Smooth muscle cell of the umbilical artery (primary cell): ENCODE results near the gene NR1I3. TPM values are rescaled to one million over a fixed set of nuclear protein-coding genes. Genes with fewer than 3 reads are reported as not detected.

Experiments used
- total RNA-seq: library from RNA; depleted of rRNA; stranded (reverse); fragments of >200 nt; gene quantifications from 2 replicates; pipeline ENCODE4 v1.2.3, GENCODE V29; 2014

NR1I3 gene, protein sequence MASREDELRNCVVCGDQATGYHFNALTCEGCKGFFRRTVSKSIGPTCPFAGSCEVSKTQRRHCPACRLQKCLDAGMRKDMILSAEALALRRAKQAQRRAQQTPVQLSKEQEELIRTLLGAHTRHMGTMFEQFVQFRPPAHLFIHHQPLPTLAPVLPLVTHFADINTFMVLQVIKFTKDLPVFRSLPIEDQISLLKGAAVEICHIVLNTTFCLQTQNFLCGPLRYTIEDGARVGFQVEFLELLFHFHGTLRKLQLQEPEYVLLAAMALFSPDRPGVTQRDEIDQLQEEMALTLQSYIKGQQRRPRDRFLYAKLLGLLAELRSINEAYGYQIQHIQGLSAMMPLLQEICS
- total RNA-seq = not detected in 2 replicates

DNA sequence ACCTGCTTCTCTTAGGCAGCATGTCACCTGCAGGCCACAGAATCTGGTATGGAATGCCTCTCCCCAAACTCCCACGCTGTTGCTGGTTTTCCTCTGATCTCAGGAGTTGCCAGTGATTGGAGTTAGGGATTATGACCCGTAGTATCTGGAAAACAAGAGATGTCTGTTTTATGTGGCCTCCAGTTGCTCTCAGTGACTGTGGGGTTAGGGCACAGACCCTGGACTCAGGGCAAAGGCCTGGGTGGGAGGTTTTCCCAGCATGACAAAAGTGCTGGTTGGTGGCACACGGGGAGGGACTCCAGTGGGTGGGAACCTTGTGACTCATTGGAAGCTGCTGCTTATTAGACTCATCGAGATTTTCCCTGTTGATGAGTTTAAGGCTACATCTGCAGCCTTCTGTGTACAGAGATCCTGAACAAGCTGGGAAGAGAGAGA lies at the start of gene NR1I3:
Gene NR1I3 (minus strand): TSS at position 165 of the 435 bp plus-strand sequence. CDS start 1,638 bp downstream, outside the sequence.

DNA sequence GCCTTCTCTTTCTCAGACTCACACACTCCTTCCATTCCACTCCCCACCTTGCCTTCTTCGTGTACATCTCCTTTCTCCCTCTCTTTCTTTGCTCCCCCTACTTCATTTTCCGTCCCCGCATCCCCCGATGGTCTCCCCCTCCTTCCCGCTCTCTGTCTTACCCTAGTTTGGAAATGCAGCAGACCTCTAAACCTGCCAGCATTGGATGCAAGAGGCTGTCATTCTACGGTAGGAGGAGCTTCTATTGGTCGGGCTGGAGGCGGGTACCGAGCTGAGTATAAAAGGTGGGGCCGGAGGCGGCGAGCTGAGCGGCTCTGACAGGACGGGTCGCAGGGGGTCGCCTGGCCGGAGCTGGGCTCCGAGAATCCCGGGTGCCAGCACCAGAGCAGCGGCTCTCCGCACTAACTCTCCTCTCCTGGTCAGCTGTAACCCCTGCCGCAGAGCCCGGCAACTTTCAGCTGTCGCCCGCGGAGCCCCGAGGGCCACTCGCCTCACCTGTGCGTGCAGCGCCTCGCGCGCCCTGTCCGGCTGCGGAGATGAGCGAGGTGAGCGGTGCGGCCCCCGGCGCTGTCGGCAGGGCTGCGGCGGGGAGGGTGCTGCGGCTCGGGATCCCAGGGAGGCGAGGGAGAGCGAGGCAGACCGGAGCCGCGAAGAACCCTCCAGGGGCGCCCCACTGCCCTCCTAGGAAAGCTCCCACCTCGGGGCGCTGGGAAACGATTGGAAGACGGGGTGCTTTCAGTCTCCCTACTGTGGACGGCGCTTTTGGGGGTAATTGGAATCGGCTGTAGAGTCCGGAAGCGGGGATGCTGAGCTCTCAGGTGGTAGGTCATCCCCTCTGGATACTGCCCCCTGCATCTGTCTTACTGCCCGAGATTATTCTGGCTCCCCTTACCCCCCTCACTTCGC lies 20.7 kb upstream of the NR1I3 start, which contains the start of gene PCP4L1:
Gene PCP4L1 (plus strand): TSS at position 307 of the 906 bp plus-strand sequence. CDS start 230 bp downstream, at position 537.

DNA sequence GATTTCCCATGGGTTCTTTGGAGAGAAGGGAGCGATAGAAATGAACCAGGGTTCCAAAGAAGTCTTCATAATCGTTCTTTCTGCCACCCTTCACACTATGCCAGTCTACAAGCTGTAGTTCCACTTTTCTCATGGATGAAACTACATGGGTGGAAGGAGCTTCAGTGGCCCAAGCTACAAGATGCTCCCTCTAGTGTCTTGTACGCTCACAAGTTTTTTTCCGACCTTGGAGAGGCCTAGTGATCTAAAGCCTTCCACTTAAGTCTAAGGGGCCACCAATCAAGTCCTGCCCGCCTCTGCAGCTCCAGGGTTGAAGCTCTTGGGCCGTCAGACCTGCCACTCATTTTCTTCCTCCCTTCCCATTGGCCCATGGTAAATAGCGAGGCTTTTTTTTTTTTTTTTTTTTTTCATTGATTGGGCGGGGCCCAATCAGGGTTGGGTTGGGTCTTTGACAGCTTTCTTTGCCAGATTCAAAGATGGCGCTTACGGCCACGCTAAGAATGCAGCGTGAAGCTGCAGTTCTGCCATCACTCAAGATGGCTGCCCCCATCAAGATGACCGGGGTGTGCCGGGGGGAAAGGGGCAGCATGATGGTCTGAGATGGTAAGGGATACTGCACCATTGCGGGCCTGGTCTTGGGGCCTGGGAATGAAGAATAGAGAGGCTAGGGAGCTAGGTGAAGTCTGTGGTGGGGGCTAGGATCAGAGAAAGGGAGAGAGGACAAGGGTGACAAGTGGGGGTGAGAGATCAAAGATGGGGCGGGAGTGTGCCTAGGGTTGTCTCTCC lies 12.3 kb downstream of the NR1I3 start, which contains the start of gene TOMM40L:
Gene TOMM40L (plus strand): TSS at position 527 of the 786 bp plus-strand sequence. CDS start 430 bp downstream, outside the sequence.

DNA sequence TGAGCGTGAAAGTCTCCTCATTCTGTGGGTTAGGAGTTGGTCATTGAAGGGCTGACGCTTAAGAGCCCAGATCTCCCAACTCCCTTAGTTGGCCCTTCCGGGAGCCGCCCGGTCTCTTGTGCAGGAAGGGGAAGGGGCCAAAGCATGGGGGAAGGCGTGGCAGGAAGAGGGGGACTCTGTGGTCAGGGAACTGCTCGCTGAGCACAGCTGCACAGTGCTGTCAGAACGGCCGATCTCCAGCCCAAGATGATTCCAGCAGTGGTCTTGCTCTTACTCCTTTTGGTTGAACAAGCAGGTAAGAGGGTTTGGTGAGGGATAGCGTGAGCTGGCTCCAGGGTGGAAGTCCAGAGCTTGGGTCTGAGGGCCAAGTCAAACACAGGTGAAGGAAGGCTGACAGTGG lies 22.9 kb downstream of the NR1I3 start, which contains the start of gene FCER1G:
Gene FCER1G (plus strand): TSS at position 220 of the 400 bp plus-strand sequence. CDS start 27 bp downstream, at position 247.

DNA sequence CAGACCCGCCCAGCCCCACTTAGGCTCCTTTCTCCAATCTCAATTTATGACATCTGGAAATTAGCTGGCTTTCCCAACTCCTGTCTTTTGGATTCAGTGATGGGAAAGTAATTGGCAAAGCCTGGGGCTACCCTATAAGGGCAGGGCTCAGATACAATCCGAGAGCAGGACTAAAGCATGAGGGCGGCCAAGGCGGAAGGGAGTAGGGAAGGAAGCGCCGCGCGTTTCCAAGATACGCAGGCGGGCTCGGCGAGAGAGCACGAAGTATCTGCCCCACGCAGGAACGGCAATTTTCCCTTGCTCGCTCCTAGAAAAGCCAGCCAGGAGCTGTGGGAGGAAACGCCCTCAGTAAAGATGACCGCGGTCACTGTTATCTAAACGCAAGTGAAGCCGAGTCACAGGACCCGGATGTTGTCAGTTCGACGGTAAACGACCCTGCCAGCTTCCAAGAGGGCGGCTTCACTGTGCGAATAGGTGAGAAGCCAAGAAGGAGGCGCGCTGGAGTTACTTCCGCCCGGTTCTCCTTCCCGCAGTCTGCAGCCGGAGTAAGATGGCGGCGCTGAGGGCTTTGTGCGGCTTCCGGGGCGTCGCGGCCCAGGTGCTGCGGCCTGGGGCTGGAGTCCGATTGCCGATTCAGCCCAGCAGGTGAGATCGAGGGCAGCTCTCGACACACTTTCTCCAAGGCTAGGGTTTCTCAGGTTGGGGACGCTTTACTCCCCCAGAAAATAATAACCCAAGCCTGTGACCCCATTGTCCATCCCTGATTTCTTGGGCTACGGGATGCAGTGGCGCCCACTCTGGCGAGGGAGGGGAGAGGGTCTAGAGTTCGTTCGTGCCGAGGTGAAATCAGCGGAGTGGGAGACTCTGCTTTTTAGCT lies 35.9 kb downstream of the NR1I3 start, which contains the start of gene NDUFS2:
Gene NDUFS2 (plus strand): TSS at position 532 of the 877 bp plus-strand sequence. CDS start 19 bp downstream, at position 551.

DNA sequence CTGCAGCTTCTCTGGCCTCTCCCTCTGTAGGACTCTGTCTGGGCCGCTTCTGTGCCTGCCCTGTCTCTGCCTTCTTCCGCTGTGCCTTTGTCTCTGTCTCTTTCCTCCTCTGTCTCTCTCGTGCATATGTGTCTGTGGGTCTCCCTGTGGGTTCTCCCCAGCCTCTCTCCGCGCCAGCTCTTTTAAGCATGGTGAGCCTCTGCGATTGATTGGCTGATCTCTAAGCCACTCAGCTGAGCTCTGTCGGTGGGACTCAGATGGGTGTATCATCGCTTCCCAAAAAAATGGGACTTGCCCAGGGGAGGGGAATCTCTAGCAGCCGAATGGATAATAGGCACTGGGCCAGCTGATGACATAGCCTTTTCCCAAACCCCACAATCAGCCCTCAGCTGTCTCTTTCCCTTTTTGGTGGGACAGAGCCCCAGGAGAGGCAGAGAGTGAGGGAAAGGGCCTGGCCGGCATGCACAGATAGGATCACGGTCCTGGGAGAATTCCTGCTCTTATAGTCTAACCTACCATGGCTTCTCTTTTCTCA lies 39.0 kb downstream of the NR1I3 start, which contains the start of gene ADAMTS4:
Gene ADAMTS4 (minus strand): TSS at position 158 of the 535 bp plus-strand sequence. CDS start 427 bp downstream, outside the sequence.

Other genes starting within 250 kb of the NR1I3 start
- 21.2 and 23.2 TPM in 2 replicates for gene F11R, start 217.1 kb downstream of the NR1I3 start, total RNA-seq
- gene TSTD1, start 199.2 kb downstream of the NR1I3 start, total RNA-seq = 10.7 and 17.8 TPM in 2 replicates
- gene USF1, start 192.2 kb downstream of the NR1I3 start, total RNA-seq = 49.4 and 76.0 TPM in 2 replicates
- gene ARHGAP30, start 168.3 kb downstream of the NR1I3 start, total RNA-seq = 0.05 TPM in 1 of 2 replicates, not detected in the other
- gene NECTIN4, start 148.6 kb downstream of the NR1I3 start, total RNA-seq = 0.30 and 1.8 TPM in 2 replicates
- gene KLHDC9, start 139.8 kb downstream of the NR1I3 start, total RNA-seq = 1.2 and 1.5 TPM in 2 replicates
- gene PFDN2, start 120.2 kb downstream of the NR1I3 start, total RNA-seq = 45.1 and 49.0 TPM in 2 replicates
- gene NIT1, start 120.1 kb downstream of the NR1I3 start, total RNA-seq = 19.1 and 21.1 TPM in 2 replicates
- gene DEDD, start 105.5 kb downstream of the NR1I3 start, total RNA-seq = 18.1 and 29.1 TPM in 2 replicates
- gene UFC1, start 84.2 kb downstream of the NR1I3 start, total RNA-seq = 81.8 and 134 TPM in 2 replicates
- gene USP21, start 78.7 kb downstream of the NR1I3 start, total RNA-seq = 7.7 and 11.0 TPM in 2 replicates
- 9.2 and 9.7 TPM in 2 replicates for gene PPOX, start 71.8 kb downstream of the NR1I3 start, total RNA-seq
- gene B4GALT3, start 60.7 kb downstream of the NR1I3 start, total RNA-seq = 36.8 and 40.1 TPM in 2 replicates
- 14.3 and 20.3 TPM in 2 replicates for gene ADAMTS4, start 39.1 kb downstream of the NR1I3 start, total RNA-seq
- gene NDUFS2, start 35.8 kb downstream of the NR1I3 start, total RNA-seq = 145 and 146 TPM in 2 replicates
- gene FCER1G, start 22.9 kb downstream of the NR1I3 start, total RNA-seq = 0.59 TPM in 1 of 2 replicates, not detected in the other
- not detected in 2 replicates for gene APOA2, start 14.6 kb downstream of the NR1I3 start, total RNA-seq
- 8.0 and 9.0 TPM in 2 replicates for gene TOMM40L, start 12.1 kb downstream of the NR1I3 start, total RNA-seq
- not detected in 2 replicates for gene PCP4L1, start 20.5 kb upstream of the NR1I3 start, total RNA-seq
- gene MPZ, start 71.8 kb upstream of the NR1I3 start, total RNA-seq = 0.88 and 0.89 TPM in 2 replicates
- gene SDHC, start 76.2 kb upstream of the NR1I3 start, total RNA-seq = 32.7 and 38.2 TPM in 2 replicates
- not detected in 2 replicates for gene CFAP126, start 129.7 kb upstream of the NR1I3 start, total RNA-seq